Liver (tissue), 9 donors: ENCODE results near the gene CARS1. TPM values are rescaled to one million over a fixed set of nuclear protein-coding genes. Genes with fewer than 3 reads are reported as not detected.

Experiments used
- DNase-seq: peaks from one replicate; pipeline ENCODE4 v3.0.0-alpha.2; 2017; ENCODE audit warnings: low spot score
- H3K27ac ChIP-seq, 2 donors: one replicate each; pipeline ENCODE4 v1.7.0; 2013; ENCODE audit warnings: inconsistent platforms in 2 of 2, low read length in 2 of 2, control low read depth in 1 of 2, low read depth in 1 of 2, mild to moderate bottlenecking in 1 of 2
- H3K27me3 ChIP-seq, 4 donors: one replicate each; pipeline versions ENCODE4 v1.6.1 to v1.7.0; 2013; ENCODE audit warnings: low read length in 3 of 4, inconsistent platforms in 1 of 4, mild to moderate bottlenecking in 1 of 4, moderate library complexity in 1 of 4; ENCODE audit not compliant: control insufficient read depth in 4 of 4, insufficient read depth in 4 of 4
- H3K36me3 ChIP-seq, 4 donors: one replicate each; pipeline versions ENCODE4 v1.6.1 to v1.7.0; 2013; ENCODE audit warnings: low read length in 3 of 4, mild to moderate bottlenecking in 3 of 4, low read depth in 1 of 4, moderate library complexity in 1 of 4; ENCODE audit not compliant: control insufficient read depth in 4 of 4, insufficient read depth in 3 of 4
- H3K4me1 ChIP-seq, 4 donors: one replicate each; pipeline versions ENCODE4 v1.6.1 to v1.7.0; 2013; ENCODE audit warnings: low read length in 3 of 4, mild to moderate bottlenecking in 3 of 4, moderate library complexity in 1 of 4; ENCODE audit not compliant: control insufficient read depth in 4 of 4, insufficient read depth in 4 of 4
- H3K4me3 ChIP-seq, 3 donors: one replicate each; pipeline versions ENCODE4 v1.6.1 to v1.7.0; 2013; ENCODE audit warnings: low read length in 3 of 3, control low read depth in 1 of 3, low read depth in 1 of 3, mild to moderate bottlenecking in 1 of 3
- H3K9ac ChIP-seq, 2 donors: one replicate each; pipeline ENCODE4 v1.7.0; 2013; ENCODE audit warnings: low read length in 2 of 2, mild to moderate bottlenecking in 2 of 2, moderate library complexity in 2 of 2, control low read depth in 1 of 2, low read depth in 1 of 2
- H3K9me3 ChIP-seq, 4 donors: one replicate each; pipeline versions ENCODE4 v1.6.1 to v1.7.0; 2013; ENCODE audit warnings: low read length in 3 of 4; ENCODE audit not compliant: control insufficient read depth in 4 of 4
- EGR1 ChIP-seq, 2 donors: IDR thresholded peaks; 2 replicates each; pipeline ENCODE4 v1.6.1; 2016 to 2018; ENCODE audit warnings: antibody characterized with exemption in 2 of 2, low read depth in 2 of 2
- FOXA1 ChIP-seq: IDR thresholded peaks from 2 replicates; pipeline ENCODE4 v1.6.1; 2016; ENCODE audit warnings: antibody characterized with exemption
- GABPA ChIP-seq, 2 donors: IDR thresholded peaks in 1 of 2; conservative IDR thresholded peaks in 1 of 2; 2 replicates each; pipeline ENCODE4 v1.6.1; 2016; ENCODE audit warnings: antibody characterized with exemption in 2 of 2, mild to moderate bottlenecking in 1 of 2, moderate library complexity in 1 of 2
- HNF4G ChIP-seq: IDR thresholded peaks from 2 replicates; pipeline ENCODE4 v1.6.1; 2016; ENCODE audit warnings: antibody characterized with exemption
- JUND ChIP-seq, 2 donors: IDR thresholded peaks; 2 replicates each; pipeline ENCODE4 v1.6.1; 2016; ENCODE audit warnings: antibody characterized with exemption in 2 of 2
- NR2F2 ChIP-seq: IDR thresholded peaks from 2 replicates; pipeline ENCODE4 v1.6.1; 2016; ENCODE audit warnings: antibody characterized with exemption
- RXRA ChIP-seq, 2 donors: IDR thresholded peaks; 2 replicates each; pipeline ENCODE4 v1.6.1; 2017 to 2018; ENCODE audit warnings: antibody characterized with exemption in 2 of 2, mild to moderate bottlenecking in 1 of 2
- YY1 ChIP-seq: IDR thresholded peaks from 2 replicates; pipeline ENCODE4 v1.6.1; 2016; ENCODE audit warnings: antibody characterized with exemption, mild to moderate bottlenecking
- WGBS: extraction: QIAGEN DNeasy Blood & Tissue Kit; methylation state at CpG from one replicate; pipeline ENCODE4 v1.1.7; 2013; 5-methylcytosine and 5-hydroxymethylcytosine counted together
- polyA plus RNA-seq, 2 donors: library from polyadenylated mRNA; stranded (reverse) in 1 of 2; unstranded in 1 of 2; fragments of 200-250 nt in 1 of 2; fragments of >200 nt in 1 of 2; fragmentation: Nextera tagmentation in 1 of 2; extraction: Ambion mirVana in 1 of 2; gene quantifications; one replicate each; pipeline versions ENCODE4 v1.2.1 to v1.2.3, GENCODE V29; 2013 to 2015
- total RNA-seq, 2 donors: library from RNA; depleted of rRNA; stranded (reverse); fragments of >200 nt; gene quantifications; one replicate each; pipeline ENCODE4 v1.2.3, GENCODE V29; 2014
- TF ChIP-seq, protein P1 (sequence below): fragments of 150-350 bp; IDR thresholded peaks from 2 replicates; pipeline ENCODE4 v1.5.1; 2017; ENCODE audit warnings: improper control_type of control experiment, low read depth, low read length; ENCODE audit not compliant: missing input control
- TF ChIP-seq, protein P2 (sequence below): IDR thresholded peaks from 2 replicates; pipeline ENCODE4 v1.6.1; 2016; ENCODE audit warnings: antibody characterized with exemption, mild to moderate bottlenecking
- TF ChIP-seq, protein P3 (sequence below): IDR thresholded peaks from 2 replicates; pipeline ENCODE4 v1.6.1; 2016; ENCODE audit warnings: antibody characterized with exemption
- TF ChIP-seq, protein P4 (sequence below): IDR thresholded peaks from 2 replicates; pipeline ENCODE4 v1.6.1; 2016; ENCODE audit warnings: antibody characterized with exemption
- donor health status: healthy.
- donor health status: healthy.
- donor health status: healthy.
- donor health status: healthy.
- donor health status: healthy.

CARS1 gene
- total and polyA plus RNA-seq, 4 donors: 15.2 to 40.1 (median 22.1) TPM

DNA sequence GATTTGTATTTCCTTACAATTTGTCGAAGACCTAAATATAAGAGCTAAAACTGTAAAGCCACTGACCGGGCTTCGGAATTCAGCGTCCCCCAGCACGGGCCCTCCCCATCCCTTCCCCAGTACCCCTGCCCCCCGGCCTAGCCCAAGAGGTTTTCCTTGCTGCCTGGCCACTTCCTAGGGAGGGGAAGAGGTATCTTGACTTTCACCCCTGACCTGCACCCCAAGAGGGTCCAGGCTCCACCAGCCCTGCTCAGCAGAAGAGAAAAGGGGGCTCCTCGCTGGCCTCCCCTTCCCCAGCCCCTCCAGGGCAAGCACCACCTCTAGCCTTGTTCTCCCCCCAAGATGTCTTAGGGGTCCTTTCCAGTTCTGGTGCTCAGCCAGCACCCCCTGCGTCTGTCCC lies 26.1 kb upstream of the CARS1 start:
- 85% methylated on average over 8 of the region's 8 CpGs for WGBS
- Histone ChIP-seq H3K27me3 (no peaks in the 10 kb centered on the region), H3K4me1 (no peaks in the 10 kb centered on the region), H3K9ac (no peak overlapping the region), H3K4me3 (no peak overlapping the region), H3K36me3 (peaks cover 0 to 2% (median 0%) of the 10 kb centered on the region in 4 donors), H3K9me3 (no peaks in the 10 kb centered on the region), H3K27ac (no peak overlapping the region)
- no peak for TF ChIP-seq HNF4G
- TF ChIP-seq NR2F2: no peak
- no peak for TF ChIP-seq JUND (IDR thresholded peaks at IDR 0.05)
- TF ChIP-seq, protein P1, sequence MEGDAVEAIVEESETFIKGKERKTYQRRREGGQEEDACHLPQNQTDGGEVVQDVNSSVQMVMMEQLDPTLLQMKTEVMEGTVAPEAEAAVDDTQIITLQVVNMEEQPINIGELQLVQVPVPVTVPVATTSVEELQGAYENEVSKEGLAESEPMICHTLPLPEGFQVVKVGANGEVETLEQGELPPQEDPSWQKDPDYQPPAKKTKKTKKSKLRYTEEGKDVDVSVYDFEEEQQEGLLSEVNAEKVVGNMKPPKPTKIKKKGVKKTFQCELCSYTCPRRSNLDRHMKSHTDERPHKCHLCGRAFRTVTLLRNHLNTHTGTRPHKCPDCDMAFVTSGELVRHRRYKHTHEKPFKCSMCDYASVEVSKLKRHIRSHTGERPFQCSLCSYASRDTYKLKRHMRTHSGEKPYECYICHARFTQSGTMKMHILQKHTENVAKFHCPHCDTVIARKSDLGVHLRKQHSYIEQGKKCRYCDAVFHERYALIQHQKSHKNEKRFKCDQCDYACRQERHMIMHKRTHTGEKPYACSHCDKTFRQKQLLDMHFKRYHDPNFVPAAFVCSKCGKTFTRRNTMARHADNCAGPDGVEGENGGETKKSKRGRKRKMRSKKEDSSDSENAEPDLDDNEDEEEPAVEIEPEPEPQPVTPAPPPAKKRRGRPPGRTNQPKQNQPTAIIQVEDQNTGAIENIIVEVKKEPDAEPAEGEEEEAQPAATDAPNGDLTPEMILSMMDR: no peak
- TF ChIP-seq EGR1 (IDR thresholded peaks at IDR 0.05; ENCODE audit: low read depth in 2 of 2): no peak
- TF ChIP-seq, protein P2, sequence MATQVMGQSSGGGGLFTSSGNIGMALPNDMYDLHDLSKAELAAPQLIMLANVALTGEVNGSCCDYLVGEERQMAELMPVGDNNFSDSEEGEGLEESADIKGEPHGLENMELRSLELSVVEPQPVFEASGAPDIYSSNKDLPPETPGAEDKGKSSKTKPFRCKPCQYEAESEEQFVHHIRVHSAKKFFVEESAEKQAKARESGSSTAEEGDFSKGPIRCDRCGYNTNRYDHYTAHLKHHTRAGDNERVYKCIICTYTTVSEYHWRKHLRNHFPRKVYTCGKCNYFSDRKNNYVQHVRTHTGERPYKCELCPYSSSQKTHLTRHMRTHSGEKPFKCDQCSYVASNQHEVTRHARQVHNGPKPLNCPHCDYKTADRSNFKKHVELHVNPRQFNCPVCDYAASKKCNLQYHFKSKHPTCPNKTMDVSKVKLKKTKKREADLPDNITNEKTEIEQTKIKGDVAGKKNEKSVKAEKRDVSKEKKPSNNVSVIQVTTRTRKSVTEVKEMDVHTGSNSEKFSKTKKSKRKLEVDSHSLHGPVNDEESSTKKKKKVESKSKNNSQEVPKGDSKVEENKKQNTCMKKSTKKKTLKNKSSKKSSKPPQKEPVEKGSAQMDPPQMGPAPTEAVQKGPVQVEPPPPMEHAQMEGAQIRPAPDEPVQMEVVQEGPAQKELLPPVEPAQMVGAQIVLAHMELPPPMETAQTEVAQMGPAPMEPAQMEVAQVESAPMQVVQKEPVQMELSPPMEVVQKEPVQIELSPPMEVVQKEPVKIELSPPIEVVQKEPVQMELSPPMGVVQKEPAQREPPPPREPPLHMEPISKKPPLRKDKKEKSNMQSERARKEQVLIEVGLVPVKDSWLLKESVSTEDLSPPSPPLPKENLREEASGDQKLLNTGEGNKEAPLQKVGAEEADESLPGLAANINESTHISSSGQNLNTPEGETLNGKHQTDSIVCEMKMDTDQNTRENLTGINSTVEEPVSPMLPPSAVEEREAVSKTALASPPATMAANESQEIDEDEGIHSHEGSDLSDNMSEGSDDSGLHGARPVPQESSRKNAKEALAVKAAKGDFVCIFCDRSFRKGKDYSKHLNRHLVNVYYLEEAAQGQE: no peak
- TF ChIP-seq, protein P3, sequence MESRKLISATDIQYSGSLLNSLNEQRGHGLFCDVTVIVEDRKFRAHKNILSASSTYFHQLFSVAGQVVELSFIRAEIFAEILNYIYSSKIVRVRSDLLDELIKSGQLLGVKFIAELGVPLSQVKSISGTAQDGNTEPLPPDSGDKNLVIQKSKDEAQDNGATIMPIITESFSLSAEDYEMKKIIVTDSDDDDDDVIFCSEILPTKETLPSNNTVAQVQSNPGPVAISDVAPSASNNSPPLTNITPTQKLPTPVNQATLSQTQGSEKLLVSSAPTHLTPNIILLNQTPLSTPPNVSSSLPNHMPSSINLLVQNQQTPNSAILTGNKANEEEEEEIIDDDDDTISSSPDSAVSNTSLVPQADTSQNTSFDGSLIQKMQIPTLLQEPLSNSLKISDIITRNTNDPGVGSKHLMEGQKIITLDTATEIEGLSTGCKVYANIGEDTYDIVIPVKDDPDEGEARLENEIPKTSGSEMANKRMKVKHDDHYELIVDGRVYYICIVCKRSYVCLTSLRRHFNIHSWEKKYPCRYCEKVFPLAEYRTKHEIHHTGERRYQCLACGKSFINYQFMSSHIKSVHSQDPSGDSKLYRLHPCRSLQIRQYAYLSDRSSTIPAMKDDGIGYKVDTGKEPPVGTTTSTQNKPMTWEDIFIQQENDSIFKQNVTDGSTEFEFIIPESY: no peak
- TF ChIP-seq FOXA1: no peak
- no peak for TF ChIP-seq GABPA (IDR thresholded peaks at IDR 0.05 in 1 of 2, conservative IDR thresholded peaks at IDR 0.05 in 1 of 2)
- DNase-seq: no peak

DNA sequence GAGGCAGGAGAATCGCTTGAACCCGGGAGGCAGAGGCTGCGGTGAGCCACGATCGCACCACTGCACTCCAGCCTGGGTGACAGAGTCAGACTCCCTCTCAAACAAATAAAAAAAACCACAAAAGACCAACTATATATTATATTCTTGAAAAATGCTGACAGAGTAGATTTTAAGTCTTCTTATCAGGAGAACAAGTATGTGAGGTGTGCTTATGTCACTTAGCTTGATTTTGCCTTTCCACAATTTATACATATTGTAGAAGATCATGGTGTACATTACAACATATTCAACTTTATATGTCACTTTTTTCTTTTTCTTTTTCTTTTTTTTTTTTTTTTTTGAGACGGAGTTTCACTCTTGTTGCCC lies 24.1 kb upstream of the CARS1 start:
- no peak overlapping the region for H3K4me3 ChIP-seq
- WGBS: 88% methylated on average over 6 of the region's 6 CpGs
- TF ChIP-seq FOXA1: no peak
- TF ChIP-seq, protein P4, sequence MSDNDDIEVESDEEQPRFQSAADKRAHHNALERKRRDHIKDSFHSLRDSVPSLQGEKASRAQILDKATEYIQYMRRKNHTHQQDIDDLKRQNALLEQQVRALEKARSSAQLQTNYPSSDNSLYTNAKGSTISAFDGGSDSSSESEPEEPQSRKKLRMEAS: no peak
- TF ChIP-seq NR2F2: no peak
- no peak for TF ChIP-seq EGR1 (IDR thresholded peaks at IDR 0.05; ENCODE audit: low read depth in 2 of 2)
- TF ChIP-seq RXRA (IDR thresholded peaks at IDR 0.05): no peak
- no peak for TF ChIP-seq YY1

More for the DNA sequence above, 24.1 kb upstream of the CARS1 start:
- Histone ChIP-seq H3K27ac (no peak overlapping the region), H3K4me1 (no peaks in the 10 kb centered on the region), H3K36me3 (no peaks in the 10 kb centered on the region), H3K27me3 (no peaks in the 10 kb centered on the region), H3K9ac (no peak overlapping the region), H3K9me3 (no peaks in the 10 kb centered on the region)
- DNase-seq: no peak
